MM.1S (cell line): ENCODE results near the gene SELENOP.

Experiments
- DNase-seq: peaks from one replicate; pipeline ENCODE4 v3.0.0-alpha.2; 2015
- H2AFZ ChIP-seq: fragments of 300-600 bp; sonication (generic); 2 replicates; pipeline ENCODE4 v1.6.0; 2016; ENCODE audit warnings: antibody characterized with exemption, low read length
- H3F3A ChIP-seq: fragments of 300-600 bp; sonication (generic); 2 replicates; pipeline ENCODE4 v1.6.1; 2016; ENCODE audit warnings: mild to moderate bottlenecking, antibody characterized with exemption, low read length, moderate library complexity, mixed read lengths; ENCODE audit not compliant: insufficient read depth
- H3K27ac ChIP-seq: fragments of 300-600 bp; sonication (generic); 2 replicates; pipeline ENCODE4 v1.5.1; 2016; ENCODE audit warnings: mild to moderate bottlenecking, low read length
- H3K27me3 ChIP-seq: fragments of 300-600 bp; sonication (generic); replicated peaks from 2 replicates; pipeline ENCODE4 v1.6.0; 2016; ENCODE audit warnings: low read length; ENCODE audit not compliant: insufficient read depth
- H3K36me3 ChIP-seq: fragments of 300-600 bp; sonication (generic); replicated peaks from 2 replicates; pipeline ENCODE4 v1.6.1; 2016; ENCODE audit warnings: mild to moderate bottlenecking, low read length, mixed read lengths; ENCODE audit not compliant: insufficient read depth
- H3K4me1 ChIP-seq: fragments of 300-600 bp; sonication (generic); 2 replicates; pipeline ENCODE4 v1.6.1; 2016; ENCODE audit warnings: low read length, mixed read lengths
- H3K4me2 ChIP-seq: fragments of 300-600 bp; sonication (generic); 2 replicates; pipeline ENCODE4 v1.6.0; 2016; ENCODE audit warnings: low read depth, low read length
- H3K4me3 ChIP-seq: fragments of 300-600 bp; sonication (generic); 2 replicates; pipeline ENCODE4 v1.5.1; 2016; ENCODE audit warnings: low read length, mixed read lengths
- H3K79me2 ChIP-seq: fragments of 300-600 bp; sonication (generic); 2 replicates; pipeline ENCODE4 v1.6.1; 2016; ENCODE audit warnings: mixed run types, low read length, mixed read lengths
- H3K9ac ChIP-seq: fragments of 300-600 bp; sonication (generic); 2 replicates; pipeline ENCODE4 v1.6.1; 2016; ENCODE audit warnings: low read length, mixed read lengths
- H3K9me2 ChIP-seq: fragments of 300-600 bp; sonication (generic); replicated peaks from 2 replicates; pipeline ENCODE4 v1.6.1; 2016; ENCODE audit warnings: mild to moderate bottlenecking, low read length, mixed read lengths; ENCODE audit not compliant: insufficient read depth
- H3K9me3 ChIP-seq: fragments of 300-600 bp; sonication (generic); replicated peaks from 2 replicates; pipeline ENCODE4 v1.6.1; 2016; ENCODE audit warnings: mild to moderate bottlenecking, low read length, mixed read lengths; ENCODE audit not compliant: insufficient read depth
- H4K20me1 ChIP-seq: fragments of 300-600 bp; sonication (generic); 2 replicates; pipeline ENCODE4 v1.6.1; 2016; ENCODE audit warnings: mild to moderate bottlenecking, low read length, moderate library complexity, mixed read lengths; ENCODE audit not compliant: insufficient read depth
- CTCF ChIP-seq: fragments of 300-600 bp; sonication (generic); IDR thresholded peaks from 2 replicates; pipeline ENCODE4 v1.5.1; 2016; ENCODE audit warnings: antibody characterized with exemption, low read length, mixed read lengths
- EZH2 ChIP-seq: fragments of 300-600 bp; sonication (generic); optimal IDR thresholded peaks from 2 replicates; pipeline ENCODE3; 2017; ENCODE audit warnings: low read depth, mild to moderate bottlenecking, antibody characterized with exemption, low read length, mixed read lengths
- EZH2phosphoT487 ChIP-seq: fragments of 300-600 bp; sonication (generic); IDR thresholded peaks from 2 replicates; pipeline ENCODE4 v1.6.1; 2018; ENCODE audit warnings: antibody characterized with exemption, low read length

Gene SELENOP

GRCh38 chr5:42806004-42806700 is 5.5 kb downstream of the SELENOP start:
- Histone ChIP-seq H3F3A (no peaks in the 10 kb centered on the region), H3K4me3 (no peak overlapping the region), H3K36me3 (no peaks in the 10 kb centered on the region), H4K20me1 (no peaks in the 10 kb centered on the region), H3K4me2 (no peak overlapping the region), H3K9me3 (no peaks in the 10 kb centered on the region), H3K9ac (no peak overlapping the region), H3K27me3 (no peaks in the 10 kb centered on the region), H3K9me2 (no peaks in the 10 kb centered on the region), H3K27ac (no peak overlapping the region), H2AFZ (no peak overlapping the region), H3K4me1 (no peaks in the 10 kb centered on the region), H3K79me2 (no peaks in the 10 kb centered on the region)
- DNase-seq = no peak
- TF ChIP-seq EZH2phosphoT487 (no peak), EZH2 (no peak), CTCF (no peak)

- Histone ChIP-seq H2AFZ (no peak overlapping the region), H3K9ac (no peak overlapping the region), H3F3A (no peaks in the 10 kb centered on the region), H3K9me3 (no peaks in the 10 kb centered on the region), H3K36me3 (no peaks in the 10 kb centered on the region), H3K79me2 (no peaks in the 10 kb centered on the region), H3K4me1 (no peaks in the 10 kb centered on the region), H3K4me2 (no peak overlapping the region), H3K9me2 (no peaks in the 10 kb centered on the region), H3K27me3 (no peaks in the 10 kb centered on the region), H4K20me1 (no peaks in the 10 kb centered on the region), H3K4me3 (no peak overlapping the region), H3K27ac (no peak overlapping the region)
- DNase-seq = no peak
- TF ChIP-seq EZH2 (no peak), EZH2phosphoT487 (no peak), CTCF (no peak)
Measured at GRCh38 chr5:42804717-42805339, 6.9 kb downstream of the SELENOP start.

- H3K9me3 ChIP-seq = no peaks in the 10 kb centered on the region
- no peak overlapping the region for H2AFZ ChIP-seq
- no peaks in the 10 kb centered on the region for H3K27me3 ChIP-seq
- TF ChIP-seq CTCF (no peak), EZH2 (no peak), EZH2phosphoT487 (no peak)
- H3K4me1 ChIP-seq = no peaks in the 10 kb centered on the region
- no peak overlapping the region for H3K4me3 ChIP-seq
- H3K79me2 ChIP-seq = no peaks in the 10 kb centered on the region
- H4K20me1 ChIP-seq = no peaks in the 10 kb centered on the region
- H3K9me2 ChIP-seq = no peaks in the 10 kb centered on the region
- no peaks in the 10 kb centered on the region for H3K36me3 ChIP-seq
- H3K27ac ChIP-seq = no peak overlapping the region
- no peak overlapping the region for H3K9ac ChIP-seq
- no peak for DNase-seq
- H3K4me2 ChIP-seq = no peak overlapping the region
- no peaks in the 10 kb centered on the region for H3F3A ChIP-seq
Measured at GRCh38 chr5:42801516-42802166, 10.1 kb downstream of the SELENOP start.
